Measurements from ENCODE around the gene RHBG. TPM values are rescaled to one million over a fixed set of nuclear protein-coding genes. Genes with fewer than 3 reads are reported as not detected.

The RHBG gene
- total and polyA plus RNA-seq, 2 experiments from 2014 or later = 1.2 to 1.6 TPM

DNA sequence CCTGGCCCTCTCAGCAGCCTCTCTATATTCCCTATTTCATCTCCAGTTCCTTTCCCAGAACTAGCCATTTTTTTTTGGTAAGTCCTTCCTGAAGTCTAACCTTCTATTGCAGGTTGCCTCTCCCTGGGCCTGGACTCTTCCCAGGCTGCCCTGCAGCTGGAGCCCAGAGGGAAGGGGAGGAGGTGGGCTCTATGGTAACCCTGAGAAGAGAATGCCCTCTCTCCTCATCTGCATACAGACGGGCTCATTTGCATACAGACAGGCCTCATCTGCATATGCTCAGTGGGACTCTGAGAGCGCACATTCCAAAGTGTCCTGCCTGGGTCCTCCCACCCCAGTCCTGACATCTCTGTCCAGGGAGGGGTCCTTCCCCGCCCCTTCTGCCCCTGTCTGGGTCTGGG lies 32.7 kb downstream of the RHBG start:
- ATAC-seq = peak; percentile 94
- no peak overlapping the region for H3K4me3 ChIP-seq
- no peak overlapping the region for H3K27ac Mint-ChIP-seq
- H3K4me1 ChIP-seq (ENCODE audit: insufficient read depth) = peaks cover 33% of the 10 kb centered on the region
- no peaks in the 10 kb centered on the region for H3K36me3 ChIP-seq (ENCODE audit: insufficient read depth)
- H3K27me3 ChIP-seq (ENCODE audit: insufficient read depth) = no peaks in the 10 kb centered on the region
- H2AFZ ChIP-seq = 0 out of 2 replicates have a peak overlapping the region, but pooled peaks have one; percentile 16
- peaks cover 33% of the 10 kb centered on the region for H3K4me1 Mint-ChIP-seq
- H3K9me2 ChIP-seq (ENCODE audit: insufficient read depth) = no peaks in the 10 kb centered on the region
- H3K36me3 Mint-ChIP-seq (ENCODE audit: low read depth) = peaks cover 7% of the 10 kb centered on the region; the same call in 2 of the 3 replicates
- peaks cover 22% of the 10 kb centered on the region for H3K27me3 Mint-ChIP-seq (ENCODE audit: insufficient read depth, low read depth, poor library complexity)
- H3F3A ChIP-seq (replicated peaks; ENCODE audit: low read depth) = peaks cover 4% of the 10 kb centered on the region; the same call in 1 of the 2 replicates
- no peaks in the 10 kb centered on the region for H3K79me2 ChIP-seq (replicated peaks; ENCODE audit: insufficient read depth)
- H3K27ac ChIP-seq (ENCODE audit: low read depth) = no peak overlapping the region
- H3K4me3 Mint-ChIP-seq = peak overlapping the region; percentile 4; the same call in 1 of the 3 replicates
- H4K20me1 ChIP-seq (replicated peaks; ENCODE audit: insufficient read depth) = no peaks in the 10 kb centered on the region
- DNase-seq (ENCODE audit: low spot score) = peak; percentile 88
- peaks cover 3% of the 10 kb centered on the region; the same call in 2 of the 3 replicates for H3K9me3 Mint-ChIP-seq
- TF ChIP-seq EZH2 (IDR thresholded peaks at IDR 0.05; ENCODE audit: low read depth, unreplicated experiment) (no peak), ZNF114 (CRISPR knock-in tag; IDR thresholded peaks at IDR 0.05) (no peak), JUNB (IDR thresholded peaks at IDR 0.05; ENCODE audit: unreplicated experiment) (no peak), STAT1 (IDR thresholded peaks at IDR 0.05; ENCODE audit: unreplicated experiment) (no peak)
- H3K4me2 ChIP-seq = peak overlapping the region; percentile 63

- Mint-ChIP-seq H3K27me3 (ENCODE audit: insufficient read depth, low read depth, poor library complexity) (peaks cover 26% of the 10 kb centered on the region), H3K27ac (no peak overlapping the region), H3K9me3 (peaks cover 3% of the 10 kb centered on the region; the same call in 2 of the 3 replicates), H3K4me3 (no peak overlapping the region), H3K36me3 (ENCODE audit: low read depth) (peaks cover 7% of the 10 kb centered on the region; the same call in 2 of the 3 replicates), H3K4me1 (peaks cover 33% of the 10 kb centered on the region)
- DNase-seq (ENCODE audit: low spot score) (no peak), ATAC-seq (no peak; the same call in 1 of the 3 replicates)
- Histone ChIP-seq H3K27me3 (ENCODE audit: insufficient read depth) (no peaks in the 10 kb centered on the region), H3K4me3 (no peak overlapping the region), H4K20me1 (replicated peaks; ENCODE audit: insufficient read depth) (no peaks in the 10 kb centered on the region), H3K27ac (ENCODE audit: low read depth) (no peak overlapping the region), H3K4me2 (peak overlapping the region; percentile 63), H3F3A (replicated peaks; ENCODE audit: low read depth) (peaks cover 4% of the 10 kb centered on the region; the same call in 1 of the 2 replicates), H3K36me3 (ENCODE audit: insufficient read depth) (no peaks in the 10 kb centered on the region), H3K9me2 (ENCODE audit: insufficient read depth) (no peaks in the 10 kb centered on the region), H3K4me1 (ENCODE audit: insufficient read depth) (peaks cover 33% of the 10 kb centered on the region), H3K79me2 (replicated peaks; ENCODE audit: insufficient read depth) (no peaks in the 10 kb centered on the region), H2AFZ (0 out of 2 replicates have a peak overlapping the region, but pooled peaks have one; percentile 16)
- TF ChIP-seq JUNB (IDR thresholded peaks at IDR 0.05; ENCODE audit: unreplicated experiment) = no peak
- TF ChIP-seq ZNF114 (CRISPR knock-in tag; IDR thresholded peaks at IDR 0.05) = no peak
- no peak for TF ChIP-seq POLR2AphosphoS5 (IDR thresholded peaks at IDR 0.05; ENCODE audit: low read depth)
- TF ChIP-seq STAT1 (IDR thresholded peaks at IDR 0.05; ENCODE audit: unreplicated experiment) = no peak
- TF ChIP-seq EZH2 (IDR thresholded peaks at IDR 0.05; ENCODE audit: low read depth, unreplicated experiment) = no peak
- TF ChIP-seq, protein P1, sequence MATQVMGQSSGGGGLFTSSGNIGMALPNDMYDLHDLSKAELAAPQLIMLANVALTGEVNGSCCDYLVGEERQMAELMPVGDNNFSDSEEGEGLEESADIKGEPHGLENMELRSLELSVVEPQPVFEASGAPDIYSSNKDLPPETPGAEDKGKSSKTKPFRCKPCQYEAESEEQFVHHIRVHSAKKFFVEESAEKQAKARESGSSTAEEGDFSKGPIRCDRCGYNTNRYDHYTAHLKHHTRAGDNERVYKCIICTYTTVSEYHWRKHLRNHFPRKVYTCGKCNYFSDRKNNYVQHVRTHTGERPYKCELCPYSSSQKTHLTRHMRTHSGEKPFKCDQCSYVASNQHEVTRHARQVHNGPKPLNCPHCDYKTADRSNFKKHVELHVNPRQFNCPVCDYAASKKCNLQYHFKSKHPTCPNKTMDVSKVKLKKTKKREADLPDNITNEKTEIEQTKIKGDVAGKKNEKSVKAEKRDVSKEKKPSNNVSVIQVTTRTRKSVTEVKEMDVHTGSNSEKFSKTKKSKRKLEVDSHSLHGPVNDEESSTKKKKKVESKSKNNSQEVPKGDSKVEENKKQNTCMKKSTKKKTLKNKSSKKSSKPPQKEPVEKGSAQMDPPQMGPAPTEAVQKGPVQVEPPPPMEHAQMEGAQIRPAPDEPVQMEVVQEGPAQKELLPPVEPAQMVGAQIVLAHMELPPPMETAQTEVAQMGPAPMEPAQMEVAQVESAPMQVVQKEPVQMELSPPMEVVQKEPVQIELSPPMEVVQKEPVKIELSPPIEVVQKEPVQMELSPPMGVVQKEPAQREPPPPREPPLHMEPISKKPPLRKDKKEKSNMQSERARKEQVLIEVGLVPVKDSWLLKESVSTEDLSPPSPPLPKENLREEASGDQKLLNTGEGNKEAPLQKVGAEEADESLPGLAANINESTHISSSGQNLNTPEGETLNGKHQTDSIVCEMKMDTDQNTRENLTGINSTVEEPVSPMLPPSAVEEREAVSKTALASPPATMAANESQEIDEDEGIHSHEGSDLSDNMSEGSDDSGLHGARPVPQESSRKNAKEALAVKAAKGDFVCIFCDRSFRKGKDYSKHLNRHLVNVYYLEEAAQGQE (IDR thresholded peaks at IDR 0.05; ENCODE audit: unreplicated experiment) = no peak
- no peak for TF ChIP-seq NANOG (IDR thresholded peaks at IDR 0.05; ENCODE audit: borderline replicate concordance)
- TF ChIP-seq EZH2phosphoT487 (IDR thresholded peaks at IDR 0.05; ENCODE audit: unreplicated experiment) = no peak
- no peak for TF ChIP-seq ZNF331 (CRISPR knock-in tag; IDR thresholded peaks at IDR 0.05; ENCODE audit: low read depth)
- TF ChIP-seq CREB1 (CRISPR knock-in tag; IDR thresholded peaks at IDR 0.05; ENCODE audit: low read depth) = no peak
- TF ChIP-seq, protein P2, sequence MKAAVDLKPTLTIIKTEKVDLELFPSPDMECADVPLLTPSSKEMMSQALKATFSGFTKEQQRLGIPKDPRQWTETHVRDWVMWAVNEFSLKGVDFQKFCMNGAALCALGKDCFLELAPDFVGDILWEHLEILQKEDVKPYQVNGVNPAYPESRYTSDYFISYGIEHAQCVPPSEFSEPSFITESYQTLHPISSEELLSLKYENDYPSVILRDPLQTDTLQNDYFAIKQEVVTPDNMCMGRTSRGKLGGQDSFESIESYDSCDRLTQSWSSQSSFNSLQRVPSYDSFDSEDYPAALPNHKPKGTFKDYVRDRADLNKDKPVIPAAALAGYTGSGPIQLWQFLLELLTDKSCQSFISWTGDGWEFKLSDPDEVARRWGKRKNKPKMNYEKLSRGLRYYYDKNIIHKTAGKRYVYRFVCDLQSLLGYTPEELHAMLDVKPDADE (IDR thresholded peaks at IDR 0.05) = no peak
- TF ChIP-seq, protein P3, sequence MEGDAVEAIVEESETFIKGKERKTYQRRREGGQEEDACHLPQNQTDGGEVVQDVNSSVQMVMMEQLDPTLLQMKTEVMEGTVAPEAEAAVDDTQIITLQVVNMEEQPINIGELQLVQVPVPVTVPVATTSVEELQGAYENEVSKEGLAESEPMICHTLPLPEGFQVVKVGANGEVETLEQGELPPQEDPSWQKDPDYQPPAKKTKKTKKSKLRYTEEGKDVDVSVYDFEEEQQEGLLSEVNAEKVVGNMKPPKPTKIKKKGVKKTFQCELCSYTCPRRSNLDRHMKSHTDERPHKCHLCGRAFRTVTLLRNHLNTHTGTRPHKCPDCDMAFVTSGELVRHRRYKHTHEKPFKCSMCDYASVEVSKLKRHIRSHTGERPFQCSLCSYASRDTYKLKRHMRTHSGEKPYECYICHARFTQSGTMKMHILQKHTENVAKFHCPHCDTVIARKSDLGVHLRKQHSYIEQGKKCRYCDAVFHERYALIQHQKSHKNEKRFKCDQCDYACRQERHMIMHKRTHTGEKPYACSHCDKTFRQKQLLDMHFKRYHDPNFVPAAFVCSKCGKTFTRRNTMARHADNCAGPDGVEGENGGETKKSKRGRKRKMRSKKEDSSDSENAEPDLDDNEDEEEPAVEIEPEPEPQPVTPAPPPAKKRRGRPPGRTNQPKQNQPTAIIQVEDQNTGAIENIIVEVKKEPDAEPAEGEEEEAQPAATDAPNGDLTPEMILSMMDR (conservative IDR thresholded peaks at IDR 0.05; ENCODE audit: low read depth in 2 of 2) = no peak
Observed at GRCh38 chr1:156402331-156403020, 33.5 kb downstream of the RHBG start.

Measured in GM23338 (cell line).